Upper lobe of left lung (tissue), 6 donors: ENCODE results near the gene CNTNAP5. TPM values are rescaled to one million over a fixed set of nuclear protein-coding genes. Genes with fewer than 3 reads are reported as not detected.

Experiments
- ATAC-seq, 2 donors: fragments of 200-7000 bp; cut with Tn5 transposase; one replicate each; pipeline ENCODE4 v1.9.1; 2022; ENCODE audit warnings: mild to moderate bottlenecking in 2 of 2, moderate library complexity in 2 of 2; ENCODE audit not compliant: low FRiP score in 2 of 2
- DNase-seq, 2 donors: peaks; one replicate each; pipeline ENCODE4 v3.0.0-alpha.2; 2019 to 2020
- H3K27ac ChIP-seq, 4 donors: fragments of 200-600 bp; sonication (generic); one replicate each; pipeline ENCODE4 v1.5.1; 2016 to 2019
- H3K27me3 ChIP-seq, 4 donors: fragments of 200-600 bp; sonication (generic); one replicate each; pipeline ENCODE4 v1.5.1; 2017 to 2019
- H3K36me3 ChIP-seq, 4 donors: fragments of 200-600 bp; sonication (generic); one replicate each; pipeline ENCODE4 v1.5.1; 2016 to 2019
- H3K4me1 ChIP-seq, 4 donors: fragments of 200-600 bp; sonication (generic); one replicate each; pipeline ENCODE4 v1.5.1; 2018 to 2019
- H3K4me3 ChIP-seq, 4 donors: fragments of 200-600 bp; sonication (generic); one replicate each; pipeline ENCODE4 v1.5.1; 2017 to 2019; ENCODE audit warnings: mild to moderate bottlenecking in 2 of 4, moderate library complexity in 1 of 4
- H3K9me3 ChIP-seq, 4 donors: fragments of 200-600 bp; sonication (generic); one replicate each; pipeline ENCODE4 v1.5.1; 2018 to 2019
- EP300 ChIP-seq, 4 donors: sonication (generic); formaldehyde crosslinking; IDR thresholded peaks; one replicate each; pipeline ENCODE4 v1.5.1; 2017; ENCODE audit warnings: antibody characterized with exemption in 4 of 4, control low read depth in 2 of 4
- POLR2A ChIP-seq, 4 donors: fragments of 450-650 bp; IDR thresholded peaks; one replicate each; pipeline ENCODE4 v1.5.1; 2016 to 2017; ENCODE audit warnings: antibody characterized with exemption in 4 of 4, mild to moderate bottlenecking in 2 of 4
- POLR2AphosphoS5 ChIP-seq, 2 donors: sonication (generic); formaldehyde crosslinking; IDR thresholded peaks; one replicate each; pipeline ENCODE4 v1.5.1; 2017; ENCODE audit warnings: antibody characterized with exemption in 2 of 2
- WGBS, 2 donors: methylation state at CpG; one replicate each; pipeline ENCODE4 v1.1.5; 2017 to 2018; 5-methylcytosine and 5-hydroxymethylcytosine counted together
- small RNA-seq, 4 donors: library from RNA; depleted of rRNA; stranded (forward); fragments of <200 nt; gene quantifications; one replicate each; pipeline ENCODE3, GENCODE V24; 2016
- total RNA-seq, 6 donors: library from RNA; depleted of rRNA in 4 of 6; stranded (reverse); fragments of >200 nt in 4 of 6; gene quantifications; one replicate each; pipeline versions ENCODE4 v1.1.0 to v1.2.1, GENCODE V29; 2016 to 2021
- TF ChIP-seq, protein P1 (sequence below), 6 experiments: fragments of 450-650 bp in 4 of 6; fragments of 200-600 bp in 2 of 6; sonication (generic) in 2 of 6; IDR thresholded peaks; one replicate each; pipeline ENCODE4 v1.5.1; 2016 to 2019; ENCODE audit warnings: antibody characterized with exemption in 6 of 6
- donor health status: DM: no; HTN: no; CAD: no; lungs with moderate emphysema.
- donor health status: DM: no; HTN: yes; CAD: no; lungs with severe emphysema.

Gene CNTNAP5
- total RNA-seq, 6 donors from 2014 or later, result not detected

DNA sequence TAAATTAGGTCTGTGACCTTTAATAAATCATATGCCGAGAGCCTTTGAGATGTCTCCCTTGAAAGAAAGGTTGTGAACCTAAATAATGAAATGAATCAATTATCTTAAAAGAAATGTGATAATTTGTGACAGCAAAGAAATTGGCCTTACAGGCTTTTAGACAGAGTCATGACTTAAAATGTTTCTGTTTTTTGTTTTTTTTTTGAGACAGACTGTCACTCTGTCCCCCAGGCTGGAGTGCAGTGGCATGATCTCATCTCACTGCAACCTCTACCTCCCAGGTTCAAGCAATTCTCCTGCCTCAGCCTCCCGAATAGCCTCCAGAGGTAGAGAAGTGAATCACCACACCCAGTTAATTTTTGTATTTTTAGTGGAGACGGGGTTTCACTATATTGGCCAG, 898.0 kb downstream of the CNTNAP5 start:
- no peak for TF ChIP-seq POLR2A (IDR thresholded peaks at IDR 0.05)
- TF ChIP-seq, protein P1, sequence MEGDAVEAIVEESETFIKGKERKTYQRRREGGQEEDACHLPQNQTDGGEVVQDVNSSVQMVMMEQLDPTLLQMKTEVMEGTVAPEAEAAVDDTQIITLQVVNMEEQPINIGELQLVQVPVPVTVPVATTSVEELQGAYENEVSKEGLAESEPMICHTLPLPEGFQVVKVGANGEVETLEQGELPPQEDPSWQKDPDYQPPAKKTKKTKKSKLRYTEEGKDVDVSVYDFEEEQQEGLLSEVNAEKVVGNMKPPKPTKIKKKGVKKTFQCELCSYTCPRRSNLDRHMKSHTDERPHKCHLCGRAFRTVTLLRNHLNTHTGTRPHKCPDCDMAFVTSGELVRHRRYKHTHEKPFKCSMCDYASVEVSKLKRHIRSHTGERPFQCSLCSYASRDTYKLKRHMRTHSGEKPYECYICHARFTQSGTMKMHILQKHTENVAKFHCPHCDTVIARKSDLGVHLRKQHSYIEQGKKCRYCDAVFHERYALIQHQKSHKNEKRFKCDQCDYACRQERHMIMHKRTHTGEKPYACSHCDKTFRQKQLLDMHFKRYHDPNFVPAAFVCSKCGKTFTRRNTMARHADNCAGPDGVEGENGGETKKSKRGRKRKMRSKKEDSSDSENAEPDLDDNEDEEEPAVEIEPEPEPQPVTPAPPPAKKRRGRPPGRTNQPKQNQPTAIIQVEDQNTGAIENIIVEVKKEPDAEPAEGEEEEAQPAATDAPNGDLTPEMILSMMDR (IDR thresholded peaks at IDR 0.05), result no peak
- TF ChIP-seq EP300 (IDR thresholded peaks at IDR 0.05), result no peak
- no peak for TF ChIP-seq POLR2AphosphoS5 (IDR thresholded peaks at IDR 0.05)
- Histone ChIP-seq H3K9me3 (no peaks in the 10 kb centered on the region), H3K4me3 (no peak overlapping the region), H3K27me3 (no peaks in the 10 kb centered on the region), H3K4me1 (no peaks in the 10 kb centered on the region), H3K36me3 (no peaks in the 10 kb centered on the region), H3K27ac (no peak overlapping the region)
- DNase-seq, result no peak
- 88 to 94% methylated on average over 3 of the region's 3 CpGs for WGBS, 2 donors
- no peak for ATAC-seq

- no peaks in the 10 kb centered on the region for H3K4me1 ChIP-seq
- no peak overlapping the region for H3K4me3 ChIP-seq
- H3K9me3 ChIP-seq, result no peaks in the 10 kb centered on the region
- WGBS, 2 donors, result 67 to 74% methylated on average over 1 of the region's 1 CpG
- H3K27me3 ChIP-seq, result no peaks in the 10 kb centered on the region
- no peaks in the 10 kb centered on the region for H3K36me3 ChIP-seq
- H3K27ac ChIP-seq, result no peak overlapping the region
- TF ChIP-seq, protein P1 (IDR thresholded peaks at IDR 0.05), result no peak
- TF ChIP-seq EP300 (IDR thresholded peaks at IDR 0.05) (no peak), POLR2A (IDR thresholded peaks at IDR 0.05) (no peak), POLR2AphosphoS5 (IDR thresholded peaks at IDR 0.05) (no peak)
- DNase-seq, result no peak
- ATAC-seq, result no peak
Observed at GRCh38 chr2:124933883-124934282, 908.8 kb downstream of the CNTNAP5 start.

DNA sequence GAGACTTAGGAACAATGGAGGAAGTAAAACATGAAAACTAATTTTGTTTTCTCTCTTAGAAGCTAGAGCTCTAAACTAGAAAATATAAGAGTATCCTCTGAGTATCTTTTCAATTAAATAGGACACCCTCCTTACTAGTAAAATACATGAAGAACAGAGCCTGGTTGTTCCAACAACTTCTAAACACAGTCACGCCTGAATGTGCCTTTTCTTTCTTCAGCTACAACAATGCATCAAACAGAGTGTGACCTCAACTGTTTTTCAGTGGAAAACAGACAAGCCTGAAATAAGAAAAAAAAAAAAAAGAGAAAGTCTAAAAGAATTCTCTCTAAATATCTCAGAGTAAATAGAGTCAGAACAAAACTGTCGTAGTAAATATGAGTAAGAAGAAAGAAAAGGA, 928.8 kb downstream of the CNTNAP5 start:
- ATAC-seq (no peak), DNase-seq (no peak)
- Histone ChIP-seq H3K4me1 (no peaks in the 10 kb centered on the region), H3K27ac (no peak overlapping the region), H3K36me3 (no peaks in the 10 kb centered on the region), H3K27me3 (no peaks in the 10 kb centered on the region), H3K9me3 (no peaks in the 10 kb centered on the region), H3K4me3 (no peak overlapping the region)
- TF ChIP-seq EP300 (IDR thresholded peaks at IDR 0.05) (no peak), POLR2AphosphoS5 (IDR thresholded peaks at IDR 0.05) (no peak)
- 81% methylated on average over 2 of the region's 2 CpGs for WGBS, 2 donors

- no peaks in the 10 kb centered on the region for H3K4me1 ChIP-seq
- H3K27me3 ChIP-seq, result no peaks in the 10 kb centered on the region
- H3K36me3 ChIP-seq, result no peaks in the 10 kb centered on the region
- WGBS, 2 donors, result 59 to 74% methylated on average over 1 of the region's 1 CpG
- TF ChIP-seq POLR2AphosphoS5 (IDR thresholded peaks at IDR 0.05) (no peak), POLR2A (IDR thresholded peaks at IDR 0.05) (no peak), EP300 (IDR thresholded peaks at IDR 0.05) (no peak)
- TF ChIP-seq, protein P1 (IDR thresholded peaks at IDR 0.05), result no peak
- no peaks in the 10 kb centered on the region for H3K9me3 ChIP-seq
- ATAC-seq (no peak), DNase-seq (no peak)
- H3K27ac ChIP-seq, result no peak overlapping the region
- H3K4me3 ChIP-seq, result no peak overlapping the region
Observed at GRCh38 chr2:124959581-124959980, 934.5 kb downstream of the CNTNAP5 start.

- ATAC-seq (peak in 1 of 2 donors; percentile 12), DNase-seq (no peak)
- no peak for TF ChIP-seq EP300 (IDR thresholded peaks at IDR 0.05)
- TF ChIP-seq POLR2AphosphoS5 (IDR thresholded peaks at IDR 0.05), result no peak
- TF ChIP-seq POLR2A (IDR thresholded peaks at IDR 0.05), result no peak
- TF ChIP-seq, protein P1 (IDR thresholded peaks at IDR 0.05), result no peak
- Histone ChIP-seq H3K36me3 (no peaks in the 10 kb centered on the region), H3K4me1 (no peaks in the 10 kb centered on the region), H3K27me3 (no peaks in the 10 kb centered on the region), H3K27ac (no peak overlapping the region), H3K4me3 (no peak overlapping the region), H3K9me3 (no peaks in the 10 kb centered on the region)
- 79 to 91% methylated on average over 4 of the region's 4 CpGs for WGBS, 2 donors
Observed at GRCh38 chr2:124961132-124961531, 936.0 kb downstream of the CNTNAP5 start.

Small RNA genes within 50 kb of the gene (small RNA-seq; reads per million reads assigned to genes)
- gene AC019159.1, result 0 reads per million in 4 donors
- gene MTND5P22, result 0 reads per million in 4 donors
- 0 reads per million in 4 donors for gene RNA5SP102
